Kasumi-1 (cell line): ENCODE data around the gene UNC13C.

Source experiments
- DNase-seq, 2 experiments: peaks; one replicate each; lab custom pipeline; 2025; lab: John Stamatoyannopoulos, UW

The UNC13C gene

DNA sequence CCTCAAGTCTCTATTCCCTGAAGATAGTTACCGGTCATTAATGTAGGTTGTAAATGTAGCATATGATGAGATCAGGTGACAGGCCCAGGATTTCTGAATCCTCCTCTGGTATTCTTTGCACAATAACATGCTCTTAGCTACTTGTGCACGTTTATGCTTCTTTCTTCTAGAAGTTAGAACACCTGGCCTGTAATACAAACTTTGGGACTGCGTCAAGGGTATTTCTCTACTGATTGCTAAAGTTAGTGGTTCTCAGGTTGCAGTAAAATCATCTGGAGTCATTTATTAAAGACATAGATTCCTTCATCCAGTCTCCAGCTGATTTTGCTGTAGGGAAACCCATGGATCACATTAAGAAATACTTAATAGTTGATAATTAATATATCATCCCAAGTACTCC is 48.0 kb downstream of the UNC13C start:
- no peak for DNase-seq

DNA sequence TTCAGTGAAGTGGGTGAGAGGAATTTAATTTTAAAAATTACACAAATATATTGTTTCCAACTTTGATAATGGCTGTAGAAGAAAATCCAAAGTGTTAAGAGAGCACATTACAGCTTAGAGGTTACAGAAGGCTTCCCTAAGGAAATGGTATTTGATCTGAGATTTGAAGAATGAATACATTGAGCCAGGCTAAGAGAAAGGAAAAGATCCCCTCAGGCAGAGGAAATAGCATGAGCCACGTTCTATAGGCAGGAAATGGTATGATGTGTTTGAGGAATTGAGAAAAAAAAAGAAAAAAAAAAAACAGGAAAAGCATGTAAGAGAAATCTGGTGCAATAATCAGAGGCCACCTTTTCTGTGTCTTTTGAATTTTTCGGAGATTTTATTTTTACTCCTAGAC is 48.6 kb downstream of the UNC13C start:
- no peak for DNase-seq

GRCh38 chr15:54029081-54029480 is 50.8 kb downstream of the UNC13C start:
- DNase-seq, result no peak

DNA sequence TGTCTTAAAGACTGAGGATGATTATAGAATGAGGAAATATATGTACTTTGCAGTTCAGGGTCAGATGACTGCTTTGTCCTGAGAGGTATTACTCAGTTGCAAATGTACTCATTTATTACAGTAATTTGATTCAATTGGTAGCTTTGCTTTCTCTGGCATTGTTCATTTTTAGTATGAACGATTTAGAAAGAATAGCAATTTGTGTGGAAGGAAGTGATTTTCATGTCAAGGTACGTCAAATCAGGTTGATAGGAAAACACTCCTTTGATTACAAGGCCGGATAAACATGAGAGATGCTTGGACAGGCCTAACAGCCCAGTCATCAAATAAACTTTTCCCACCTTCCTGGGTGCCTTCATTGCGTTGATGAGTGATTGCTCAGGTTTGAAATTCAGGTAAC is 53.8 kb downstream of the UNC13C start:
- no peak for DNase-seq

GRCh38 chr15:54033356-54033860 is 55.2 kb downstream of the UNC13C start:
- DNase-seq, result no peak

- DNase-seq, result no peak
These were observed 55.7 kb downstream of the UNC13C start for GRCh38 chr15:54033869-54034458.

- no peak for DNase-seq
These were observed 57.4 kb downstream of the UNC13C start for GRCh38 chr15:54035616-54036015.

DNA sequence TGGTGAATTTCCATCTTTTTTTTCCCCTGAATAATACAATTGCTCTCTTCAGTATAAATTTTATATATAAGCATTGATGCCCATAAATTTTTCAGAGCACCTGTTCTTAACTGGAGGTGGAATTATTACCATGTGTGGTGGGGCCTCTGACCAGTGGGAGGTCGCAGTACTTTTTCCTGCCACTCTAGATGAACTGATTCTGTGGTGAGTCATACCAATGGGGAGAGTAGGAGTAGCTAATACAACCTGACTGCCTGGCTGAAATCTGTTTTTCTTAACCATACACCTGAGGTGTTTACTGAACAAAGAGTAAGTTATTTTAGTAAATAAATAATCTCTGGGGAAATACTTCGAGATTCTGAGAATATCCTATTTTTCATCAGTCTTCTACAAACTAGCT is 67.2 kb downstream of the UNC13C start:
- DNase-seq, result no peak

DNA sequence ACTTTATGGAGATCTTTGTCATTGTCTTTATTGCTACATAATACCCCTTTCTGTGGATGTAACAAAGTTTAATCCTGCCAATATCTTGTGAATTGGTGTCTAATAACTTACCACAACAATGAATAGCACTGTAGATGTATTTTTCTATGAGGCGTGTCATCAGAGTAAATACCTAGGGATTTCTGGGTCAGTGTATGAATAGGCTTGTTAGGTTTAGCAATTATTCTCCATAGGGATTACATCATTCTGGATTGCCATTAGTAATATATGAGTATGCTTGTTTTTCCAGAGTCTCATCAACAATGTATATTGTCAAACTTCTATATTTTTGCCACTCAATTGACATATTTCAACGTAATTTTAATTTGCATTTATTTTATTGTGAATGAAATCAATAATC is 67.9 kb downstream of the UNC13C start:
- no peak for DNase-seq

GRCh38 chr15:54064365-54064764 is 86.1 kb downstream of the UNC13C start:
- no peak for DNase-seq

DNA sequence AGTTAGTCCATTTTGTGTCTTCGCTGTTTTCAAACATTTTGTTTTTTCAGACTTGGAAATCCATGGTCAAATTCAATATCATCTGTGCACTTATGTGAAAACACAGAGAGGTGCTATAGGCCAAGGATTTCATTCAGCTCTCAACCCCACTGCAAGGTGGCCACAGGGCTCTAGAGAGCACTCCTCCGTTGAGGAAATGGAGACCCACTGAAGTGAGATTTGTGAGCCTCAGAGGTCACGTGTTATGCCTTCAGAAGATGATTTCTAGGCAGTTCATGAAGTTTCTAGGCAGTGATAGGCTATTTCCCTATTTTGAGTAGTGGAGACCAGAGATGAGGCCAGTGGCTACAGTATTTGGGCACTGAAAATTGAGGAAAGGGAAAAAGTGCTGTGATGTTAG is 88.2 kb downstream of the UNC13C start:
- no peak for DNase-seq

GRCh38 chr15:54082836-54083492 is 104.7 kb downstream of the UNC13C start:
- peak; percentile 37 to 57 for DNase-seq

- DNase-seq, result no peak
These were observed 105.3 kb downstream of the UNC13C start for GRCh38 chr15:54083501-54083900.

- no peak for DNase-seq
These were observed 105.8 kb downstream of the UNC13C start for GRCh38 chr15:54083991-54084390.

DNA sequence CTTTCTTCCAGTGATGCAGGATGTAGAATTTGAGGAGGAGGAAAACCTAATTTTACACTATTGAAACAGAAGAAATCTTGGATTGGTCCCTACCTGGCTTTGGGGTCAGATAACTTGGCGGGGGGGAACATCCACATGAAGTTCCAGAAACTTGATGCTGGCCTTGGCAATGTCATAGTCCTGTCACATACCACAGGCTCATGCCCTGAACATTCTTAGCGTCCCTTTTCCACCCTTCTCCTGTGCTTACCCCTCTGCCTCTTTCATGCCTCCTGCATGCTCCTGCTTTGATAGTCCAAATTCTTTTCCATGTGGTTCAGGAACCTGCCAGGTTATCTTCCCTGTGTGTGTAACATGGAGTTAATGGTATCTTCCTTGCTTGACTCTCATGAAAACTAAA is 110.6 kb downstream of the UNC13C start:
- DNase-seq, result no peak

GRCh38 chr15:54089776-54090175 is 111.5 kb downstream of the UNC13C start:
- no peak for DNase-seq

DNA sequence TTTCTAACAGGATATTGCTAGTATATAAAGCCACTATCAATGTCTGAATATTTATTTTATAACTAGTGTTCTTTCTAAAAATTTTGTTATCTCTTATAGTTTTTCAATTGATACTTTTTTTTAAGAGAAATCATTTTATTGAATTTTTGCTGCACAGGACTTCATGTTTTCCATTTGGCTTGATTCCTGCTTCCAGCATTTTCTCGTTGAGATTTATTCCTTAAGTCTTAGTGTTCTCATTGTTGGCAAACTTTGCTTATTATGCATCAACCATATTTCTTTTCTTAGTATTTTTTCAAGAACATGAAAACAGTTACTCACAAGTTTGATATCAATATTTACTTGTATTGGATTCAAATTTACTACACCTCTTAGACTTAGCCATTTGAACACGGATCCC is 113.4 kb downstream of the UNC13C start:
- DNase-seq, result no peak

DNA sequence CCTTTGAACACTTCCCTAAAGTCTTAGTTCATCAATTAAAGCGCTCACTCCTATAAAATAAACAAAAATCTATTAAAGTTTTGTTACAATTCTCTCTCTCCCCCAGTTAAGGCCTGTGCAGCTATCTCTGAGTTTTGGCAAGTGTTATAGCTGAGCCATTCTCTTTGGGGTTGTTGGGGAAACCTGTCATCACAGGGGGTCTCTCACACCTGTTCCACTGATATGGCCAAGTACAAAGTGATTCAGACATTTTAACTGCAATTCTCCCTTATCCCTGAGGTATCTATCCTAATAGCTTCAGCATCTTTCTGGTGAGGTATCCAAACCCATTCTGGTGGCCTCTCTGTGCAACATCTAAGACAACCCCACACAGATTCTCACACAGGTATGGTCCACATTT is 116.4 kb downstream of the UNC13C start:
- DNase-seq, result no peak

- no peak for DNase-seq
These were observed 118.8 kb downstream of the UNC13C start for GRCh38 chr15:54097019-54097418.

DNA sequence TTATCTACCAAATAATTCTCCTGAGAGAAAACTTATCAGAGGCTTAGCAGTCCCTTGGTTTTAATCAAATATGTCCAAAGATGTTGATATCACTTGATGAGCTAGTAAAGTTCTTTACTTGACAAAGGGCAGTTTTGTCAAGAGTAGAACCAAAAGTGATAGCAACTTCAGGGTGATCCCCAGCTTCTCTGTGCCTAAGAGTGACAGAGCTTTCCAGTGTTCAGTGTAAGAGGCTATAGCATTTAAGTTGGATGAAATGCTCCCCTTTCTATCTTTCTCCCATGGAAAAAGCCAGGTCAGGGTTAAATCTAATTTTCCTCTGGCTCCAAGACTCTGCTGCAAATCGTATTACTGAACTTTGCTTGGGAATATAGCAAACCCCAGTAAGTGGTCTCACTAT is 120.8 kb downstream of the UNC13C start:
- no peak for DNase-seq

DNA sequence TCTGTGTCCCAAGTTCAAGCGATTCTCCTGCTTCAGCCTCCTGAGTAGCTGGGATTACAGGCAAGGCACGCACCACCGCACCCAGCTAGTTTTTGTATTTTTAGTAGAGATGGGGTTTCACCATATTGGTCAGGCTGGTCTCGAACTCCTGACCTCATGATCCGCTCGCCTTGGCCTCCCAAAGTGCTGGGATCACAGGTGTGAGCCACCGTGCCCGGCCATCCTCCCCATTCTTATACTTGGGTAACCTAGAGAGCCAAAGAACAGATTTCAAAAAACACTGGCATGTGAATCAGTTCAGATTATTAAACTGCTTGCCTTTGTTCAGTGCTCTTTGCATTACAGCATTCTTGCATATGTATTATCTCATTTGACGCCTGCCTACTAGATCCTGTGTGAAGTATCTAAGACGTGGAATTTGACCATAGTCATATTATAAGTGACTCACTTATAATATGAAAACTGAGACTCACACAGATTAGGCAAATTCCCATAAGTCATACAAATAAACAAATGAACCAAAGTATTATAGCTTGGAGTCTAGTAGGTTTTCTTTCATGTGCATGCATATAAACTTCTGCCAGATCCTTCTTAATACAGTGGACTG is 123.5 kb downstream of the UNC13C start:
- no peak for DNase-seq

GRCh38 chr15:54102704-54103103 is 124.5 kb downstream of the UNC13C start:
- DNase-seq, result no peak

GRCh38 chr15:54109014-54109413 is 130.8 kb downstream of the UNC13C start:
- no peak for DNase-seq

GRCh38 chr15:54119051-54119450 is 140.8 kb downstream of the UNC13C start:
- no peak for DNase-seq
